ENCODE measurements around the gene NOC3L. TPM values are rescaled to one million over a fixed set of nuclear protein-coding genes. Genes with fewer than 3 reads are reported as not detected.

The NOC3L gene
- total and polyA plus RNA-seq, 2 donors (not counting 3 experiments of a cell fraction or from before 2014, with no cell fraction given), result 4.3 to 20.5 TPM

DNA sequence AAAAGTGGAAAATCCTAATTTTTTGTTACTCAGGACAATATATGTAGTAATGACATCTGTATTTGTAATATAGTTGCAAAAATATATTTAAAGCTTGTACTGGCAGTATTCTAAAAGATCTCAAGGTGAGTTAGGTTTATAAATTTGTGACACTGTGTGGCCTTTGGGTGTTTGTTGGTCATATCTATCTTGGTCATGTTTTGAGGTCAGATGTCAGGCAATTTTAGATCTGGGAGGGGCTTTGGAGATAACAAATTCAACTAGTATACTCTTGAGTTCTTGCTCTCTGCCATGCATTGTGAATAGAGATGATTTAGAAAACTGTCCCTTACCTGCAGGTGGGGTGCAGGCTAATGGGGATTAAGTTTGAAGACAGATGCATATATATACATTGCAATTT, 42.7 kb upstream of the NOC3L start:
- TF ChIP-seq MYC (IDR thresholded peaks at IDR 0.05; ENCODE audit: low read depth, low read length) (no peak), JUN (IDR thresholded peaks at IDR 0.05; ENCODE audit: borderline replicate concordance, insufficient read depth, insufficient read length, low read depth) (no peak), POLR2AphosphoS5 (IDR thresholded peaks at IDR 0.05; ENCODE audit: insufficient read depth, low read depth, low read length) (no peak), EZH2 (IDR thresholded peaks at IDR 0.05; ENCODE audit: borderline replicate concordance, low read depth, low read length, severe bottlenecking) (no peak), FOS (IDR thresholded peaks at IDR 0.05; ENCODE audit: borderline replicate concordance, insufficient read depth, low read length) (no peak), GATA2 (IDR thresholded peaks at IDR 0.05; ENCODE audit: insufficient read depth, insufficient read length, low read depth, low read length) (no peak), POLR2A (IDR thresholded peaks at IDR 0.05; ENCODE audit: low read depth, low read length) (no peak)
- TF ChIP-seq, protein P1, sequence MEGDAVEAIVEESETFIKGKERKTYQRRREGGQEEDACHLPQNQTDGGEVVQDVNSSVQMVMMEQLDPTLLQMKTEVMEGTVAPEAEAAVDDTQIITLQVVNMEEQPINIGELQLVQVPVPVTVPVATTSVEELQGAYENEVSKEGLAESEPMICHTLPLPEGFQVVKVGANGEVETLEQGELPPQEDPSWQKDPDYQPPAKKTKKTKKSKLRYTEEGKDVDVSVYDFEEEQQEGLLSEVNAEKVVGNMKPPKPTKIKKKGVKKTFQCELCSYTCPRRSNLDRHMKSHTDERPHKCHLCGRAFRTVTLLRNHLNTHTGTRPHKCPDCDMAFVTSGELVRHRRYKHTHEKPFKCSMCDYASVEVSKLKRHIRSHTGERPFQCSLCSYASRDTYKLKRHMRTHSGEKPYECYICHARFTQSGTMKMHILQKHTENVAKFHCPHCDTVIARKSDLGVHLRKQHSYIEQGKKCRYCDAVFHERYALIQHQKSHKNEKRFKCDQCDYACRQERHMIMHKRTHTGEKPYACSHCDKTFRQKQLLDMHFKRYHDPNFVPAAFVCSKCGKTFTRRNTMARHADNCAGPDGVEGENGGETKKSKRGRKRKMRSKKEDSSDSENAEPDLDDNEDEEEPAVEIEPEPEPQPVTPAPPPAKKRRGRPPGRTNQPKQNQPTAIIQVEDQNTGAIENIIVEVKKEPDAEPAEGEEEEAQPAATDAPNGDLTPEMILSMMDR (IDR thresholded peaks at IDR 0.05; ENCODE audit: extremely low read depth in 1 of 2, insufficient read depth in 1 of 2, low read depth in 1 of 2, low read length in 2 of 2), result no peak
- TF ChIP-seq, protein P2, sequence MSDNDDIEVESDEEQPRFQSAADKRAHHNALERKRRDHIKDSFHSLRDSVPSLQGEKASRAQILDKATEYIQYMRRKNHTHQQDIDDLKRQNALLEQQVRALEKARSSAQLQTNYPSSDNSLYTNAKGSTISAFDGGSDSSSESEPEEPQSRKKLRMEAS (IDR thresholded peaks at IDR 0.05; ENCODE audit: insufficient read depth, insufficient read length), result no peak
- H3K9ac ChIP-seq (replicated peaks; ENCODE audit: extremely low read depth, insufficient read depth, low read length), result no peak overlapping the region
- dilution Hi-C loops (cut with MboI; ENCODE audit: extremely low pct_ligation_motif_present, low sequenced_read_pairs), result no loop called here
- DNase-seq (ENCODE audit: low read depth, low spot score) (no peak), FAIRE-seq (no peak)
- H3K9me3 ChIP-seq (replicated peaks; ENCODE audit: control insufficient read depth, insufficient read depth, low read length), result no peaks in the 10 kb centered on the region
- ChIA-PET POLR2A (no interaction called here), CTCF (interaction anchor here (4.9 kb wide), 1 partner anchor 39 kb away, joined by 63 read pairs; no protein-coding TSS in a partner anchor)
- H3K36me3 ChIP-seq (ENCODE audit: control insufficient read depth in 2 of 2, extremely low read depth in 1 of 2, insufficient read depth in 2 of 2, low read length in 2 of 2), result no peaks in the 10 kb centered on the region
- H3K4me3 ChIP-seq (replicated peaks in 1 of 3; ENCODE audit: insufficient read depth in 1 of 3, low read depth in 1 of 3, low read length in 3 of 3), result no peak overlapping the region
- H2AFZ ChIP-seq (ENCODE audit: low read depth, low read length), result no peak overlapping the region
- H3K79me2 ChIP-seq (ENCODE audit: control insufficient read depth, insufficient read depth, low read length), result peaks cover 23% of the 10 kb centered on the region
- no TSS peak for BruUV-seq (replicated peaks)
- intact Hi-C loops (cut with micrococcal nuclease), result no loop called here
- no peaks in the 10 kb centered on the region for H4K20me1 ChIP-seq (replicated peaks; ENCODE audit: control insufficient read depth, extremely low read depth, insufficient read depth, low read length)
- H3K4me1 ChIP-seq (ENCODE audit: control insufficient read depth, extremely low read depth, insufficient read depth, low read length), result peaks cover 3% of the 10 kb centered on the region
- H3K27me3 ChIP-seq (ENCODE audit: control insufficient read depth in 2 of 2, insufficient read depth in 2 of 2, low read length in 2 of 2), result no peaks in the 10 kb centered on the region
- no peaks in the 10 kb centered on the region for H3K9me1 ChIP-seq (replicated peaks; ENCODE audit: control insufficient read depth, extremely low read depth, insufficient read depth, low read length)
- H3K4me2 ChIP-seq (ENCODE audit: insufficient read depth, low read length), result no peak overlapping the region
- no peak overlapping the region for H3K27ac ChIP-seq (ENCODE audit: insufficient read depth, low read depth, low read length)

Data from endothelial cell of umbilical vein (primary cell).